T47D (cell line): Measurements from ENCODE around the gene NLRC3.

Source experiments
- DNase-seq, 2 experiments: peaks; one replicate each; pipeline versions ENCODE4 v3.0.0 to v3.0.0-alpha.2; 2011 to 2012; ENCODE audit warnings: low read depth in 1 of 2, low spot score in 1 of 2
- JUND ChIP-seq: IDR thresholded peaks from 2 replicates; pipeline ENCODE4 v1.6.1; 2012; ENCODE audit warnings: low read depth
- in situ Hi-C: cut with HindIII; loops from 2 replicates; pipeline ENCODE4 v1.10.0; 2016; ENCODE audit warnings: low sequenced_read_pairs, low pct_unique_long_range_greater_than_20kb

Gene NLRC3

GRCh38 chr16:3564130-3564888 is 12.9 kb downstream of the NLRC3 start:
- DNase-seq: no peak
- in situ Hi-C loops: no loop called here
- no peak for TF ChIP-seq JUND

DNA sequence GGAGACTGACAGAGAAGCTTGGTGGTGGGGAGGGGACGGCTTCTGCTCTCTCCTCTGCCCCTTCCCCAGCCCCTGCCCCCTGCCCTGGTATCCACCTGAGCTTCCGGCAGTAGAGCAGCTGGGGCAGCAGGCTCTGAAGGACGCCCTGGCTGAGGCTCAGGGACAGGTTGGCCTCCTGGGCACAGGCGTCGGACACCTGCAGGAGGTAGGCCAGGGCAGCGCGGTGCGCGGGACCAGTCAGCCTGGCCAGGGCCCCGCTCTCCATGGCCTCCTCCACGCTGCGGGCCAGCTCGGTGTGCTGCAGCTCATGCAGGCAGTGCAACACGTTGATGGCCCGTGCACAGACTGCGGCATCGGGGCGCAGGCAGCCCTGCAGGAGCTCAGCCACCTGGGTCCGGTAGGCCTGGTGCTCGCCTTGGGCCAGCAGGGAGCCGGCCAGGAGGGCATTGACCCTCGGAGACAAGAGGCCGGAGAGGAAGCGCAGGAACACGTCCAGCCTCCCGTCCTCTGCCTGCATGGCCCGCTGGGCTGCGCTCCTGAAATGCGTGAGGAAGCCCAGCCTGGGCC is 14.2 kb downstream of the NLRC3 start:
- DNase-seq: no peak
- in situ Hi-C loops: no loop called here
- no peak for TF ChIP-seq JUND

- no peak for TF ChIP-seq JUND
- in situ Hi-C loops: no loop called here
- DNase-seq: no peak
Measured at GRCh38 chr16:3561626-3562025, 15.6 kb downstream of the NLRC3 start.

GRCh38 chr16:3554351-3554928 is 22.8 kb downstream of the NLRC3 start:
- in situ Hi-C loops: no loop called here
- DNase-seq: no peak
- no peak for TF ChIP-seq JUND

DNA sequence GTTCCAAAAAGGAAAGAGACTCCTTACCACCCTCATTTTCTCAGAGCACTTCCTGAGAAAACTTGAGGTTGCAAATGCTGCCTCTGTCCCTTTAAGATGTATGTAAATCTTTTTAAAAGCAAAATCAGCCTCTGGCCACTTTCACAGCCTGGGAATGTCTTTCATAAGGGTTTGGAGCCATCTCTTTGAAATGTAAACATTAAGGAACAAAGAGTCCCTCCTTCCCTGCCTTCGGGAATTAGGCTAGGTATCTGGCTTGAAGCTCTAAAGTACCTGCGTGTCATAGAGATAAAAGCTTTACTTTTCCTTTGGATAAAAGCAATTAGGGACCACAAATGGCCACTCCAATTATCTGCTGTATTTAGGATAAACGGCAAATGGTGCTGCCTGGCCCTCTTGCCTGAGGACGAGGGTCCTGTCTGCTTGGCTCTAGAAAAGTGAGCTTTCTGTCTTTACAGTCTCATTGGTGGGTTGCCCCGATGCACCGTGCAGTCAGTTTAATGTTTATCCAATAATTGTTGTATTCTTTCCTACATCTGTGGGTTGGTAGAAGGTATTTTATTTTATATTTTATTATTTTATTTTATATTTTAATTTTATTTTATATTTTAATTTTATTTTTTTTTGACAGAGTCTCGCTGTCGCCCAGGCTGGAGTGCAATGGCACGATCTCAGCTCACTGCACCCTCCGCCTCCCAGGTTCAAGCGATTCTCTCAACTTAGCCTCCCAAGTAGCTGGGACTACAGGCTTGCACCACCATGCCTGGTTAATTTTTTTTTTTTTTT is 23.9 kb downstream of the NLRC3 start:
- in situ Hi-C loops: no loop called here
- peak in 1 of 2 experiments; percentile 80 for DNase-seq
- no peak for TF ChIP-seq JUND

- no peak for TF ChIP-seq JUND
- in situ Hi-C loops: no loop called here
- no peak for DNase-seq
Measured at GRCh38 chr16:3550851-3551847, 26.1 kb downstream of the NLRC3 start.

DNA sequence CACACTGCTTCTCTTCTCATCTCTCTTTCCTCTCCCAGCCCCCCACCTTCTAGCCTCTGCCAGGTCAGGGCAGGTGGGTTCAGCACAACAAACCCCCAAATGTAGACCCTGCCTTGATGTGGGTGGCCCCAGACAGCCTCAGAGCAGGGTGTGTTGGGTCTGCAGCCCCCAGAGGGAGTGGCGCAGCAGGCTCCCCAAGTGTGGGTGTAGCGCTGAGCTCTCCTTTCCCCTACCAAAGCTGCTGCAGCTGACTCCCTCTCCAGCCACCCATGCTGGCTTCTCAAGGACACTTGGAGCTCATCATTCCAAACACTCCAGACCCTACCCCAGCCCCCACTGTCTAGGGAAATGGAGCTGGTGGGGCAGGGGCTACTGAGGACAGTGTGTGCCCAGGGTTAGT is 27.3 kb downstream of the NLRC3 start:
- TF ChIP-seq JUND: no peak
- no peak for DNase-seq
- in situ Hi-C loops: no loop called here

- no peak for TF ChIP-seq JUND
- in situ Hi-C loops: no loop called here
- no peak for DNase-seq
Measured at GRCh38 chr16:3548859-3549258, 28.3 kb downstream of the NLRC3 start.

- no peak for TF ChIP-seq JUND
- in situ Hi-C loops: no loop called here
Measured at GRCh38 chr16:3548445-3548844, 28.8 kb downstream of the NLRC3 start.

DNA sequence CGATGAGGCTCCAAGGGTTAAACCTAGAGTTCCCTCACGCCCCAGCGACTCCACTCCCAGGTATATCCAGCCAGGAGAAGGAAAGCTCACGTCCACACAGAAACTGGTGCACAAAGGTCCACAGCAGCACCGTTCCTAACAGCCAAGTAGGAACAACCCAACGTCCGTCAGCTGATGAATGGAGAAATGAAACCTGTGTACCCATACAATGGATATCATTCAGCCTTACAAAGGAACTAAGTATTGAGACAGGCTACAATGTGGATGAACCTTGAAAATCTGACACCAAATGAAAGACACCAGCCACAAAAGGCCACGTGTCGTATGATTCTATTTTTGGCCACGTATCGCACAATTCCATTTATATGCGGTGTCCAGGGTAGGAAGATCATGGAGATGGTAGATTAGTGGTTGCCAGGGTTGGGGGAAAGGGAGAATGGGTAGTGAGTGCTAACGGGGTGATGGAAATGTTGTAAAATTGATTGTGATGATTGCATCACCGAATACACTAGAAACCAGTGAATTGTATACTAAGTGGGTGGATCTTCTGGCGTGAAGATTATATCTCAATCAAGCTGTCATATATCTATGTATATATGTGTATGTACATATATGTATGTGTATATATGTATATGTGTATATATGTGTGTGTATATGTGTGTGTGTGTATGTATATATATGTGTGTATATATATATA is 30.1 kb downstream of the NLRC3 start:
- in situ Hi-C loops: no loop called here
- no peak for TF ChIP-seq JUND
- no peak for DNase-seq

More at GRCh38 chr16:3548445-3548844, 28.8 kb downstream of the NLRC3 start:
- DNase-seq: no peak

GRCh38 chr16:3542601-3543373 is 34.4 kb downstream of the NLRC3 start:
- no peak for TF ChIP-seq JUND
- no peak for DNase-seq
- in situ Hi-C loops: no loop called here
